ACC112 (cell line): Measurements from ENCODE around the gene CXCL1.
"Not testable (repeated sequence)": the region's sequence is repeated elsewhere in the genome, so short reads cannot be mapped to it uniquely, and the experiment has no call there.

Experiments used
- H2AFZ ChIP-seq: fragments of 200-600 bp; sonication (generic); one replicate; pipeline ENCODE4 v1.6.0; 2017; ENCODE audit warnings: antibody characterized with exemption, low read length; ENCODE audit not compliant: unreplicated experiment
- H3K27ac ChIP-seq: fragments of 200-600 bp; sonication (generic); 2 replicates; pipeline ENCODE4 v1.5.1; 2014; ENCODE audit warnings: low read depth, mild to moderate bottlenecking, antibody characterized with exemption, low read length, moderate library complexity
- H3K27me3 ChIP-seq: fragments of 200-600 bp; sonication (generic); 2 replicates; pipeline ENCODE4 v1.6.1; 2014; ENCODE audit warnings: mild to moderate bottlenecking, antibody characterized with exemption, low read length, moderate library complexity, mixed read lengths; ENCODE audit not compliant: insufficient read depth
- H3K36me3 ChIP-seq: fragments of 200-600 bp; sonication (generic); 2 replicates; pipeline ENCODE4 v1.6.1; 2016; ENCODE audit warnings: mild to moderate bottlenecking, antibody characterized with exemption, low read length, moderate library complexity, mixed read lengths; ENCODE audit not compliant: insufficient read depth
- H3K4me1 ChIP-seq: fragments of 200-600 bp; sonication (generic); one replicate; pipeline ENCODE4 v1.6.1; 2016; ENCODE audit warnings: low read length, mixed read lengths; ENCODE audit not compliant: insufficient read depth, unreplicated experiment, control insufficient read depth
- H3K4me3 ChIP-seq: fragments of 200-600 bp; sonication (generic); 2 replicates; pipeline ENCODE4 v1.5.1; 2014; ENCODE audit warnings: mild to moderate bottlenecking, low read depth, low read length
- H3K79me2 ChIP-seq: fragments of 200-600 bp; sonication (generic); one replicate; pipeline ENCODE4 v1.6.0; 2016; ENCODE audit warnings: low read length; ENCODE audit not compliant: control insufficient read depth, unreplicated experiment, insufficient read depth

The CXCL1 gene

GRCh38 chr4:73899338-73899737 is 30.1 kb downstream of the CXCL1 start:
- not testable (repeated sequence) for H3K36me3 ChIP-seq, H3K27me3 ChIP-seq, H3K4me3 ChIP-seq, H3K79me2 ChIP-seq, H3K27ac ChIP-seq, H2AFZ ChIP-seq
- H3K4me1 ChIP-seq: peaks cover 47% of the 10 kb centered on the region

- no peaks in the 10 kb centered on the region for H3K36me3 ChIP-seq
Measured at GRCh38 chr4:73901031-73901430, 31.8 kb downstream of the CXCL1 start.

GRCh38 chr4:73902038-73902637 is 32.9 kb downstream of the CXCL1 start:
- peaks cover 22% of the 10 kb centered on the region for H3K4me1 ChIP-seq
- no peaks in the 10 kb centered on the region for H3K36me3 ChIP-seq
- H3K79me2 ChIP-seq: no peaks in the 10 kb centered on the region
- H3K4me3 ChIP-seq: no peak overlapping the region
- no peak overlapping the region for H2AFZ ChIP-seq
- peak overlapping the region; percentile 55 for H3K27ac ChIP-seq
- no peaks in the 10 kb centered on the region for H3K27me3 ChIP-seq

More at GRCh38 chr4:73901031-73901430, 31.8 kb downstream of the CXCL1 start:
- no peak overlapping the region for H2AFZ ChIP-seq
- 0 out of 2 replicates have a peak overlapping the region, but pooled peaks have one; percentile 13 for H3K27ac ChIP-seq
- H3K4me1 ChIP-seq: peaks cover 30% of the 10 kb centered on the region
- H3K4me3 ChIP-seq: no peak overlapping the region
- H3K79me2 ChIP-seq: no peaks in the 10 kb centered on the region
- no peaks in the 10 kb centered on the region for H3K27me3 ChIP-seq

- Histone ChIP-seq H3K27ac (peak overlapping the region; percentile 55), H3K36me3 (no peaks in the 10 kb centered on the region), H3K4me3 (no peak overlapping the region), H3K27me3 (no peaks in the 10 kb centered on the region), H3K79me2 (no peaks in the 10 kb centered on the region), H2AFZ (no peak overlapping the region), H3K4me1 (peaks cover 18% of the 10 kb centered on the region)
Measured at GRCh38 chr4:73902817-73903547, 33.8 kb downstream of the CXCL1 start.

- H3K4me1 ChIP-seq: peaks cover 18% of the 10 kb centered on the region
- no peaks in the 10 kb centered on the region for H3K27me3 ChIP-seq
- no peaks in the 10 kb centered on the region for H3K79me2 ChIP-seq
- H3K4me3 ChIP-seq: no peak overlapping the region
- no peaks in the 10 kb centered on the region for H3K36me3 ChIP-seq
- no peak overlapping the region for H2AFZ ChIP-seq
- peak overlapping the region; percentile 33; the same call in 1 of the 2 replicates for H3K27ac ChIP-seq
Measured at GRCh38 chr4:73904491-73904890, 35.3 kb downstream of the CXCL1 start.

GRCh38 chr4:73908965-73909364 is 39.8 kb downstream of the CXCL1 start:
- Histone ChIP-seq H2AFZ (no peak overlapping the region), H3K27ac (no peak overlapping the region), H3K27me3 (no peaks in the 10 kb centered on the region), H3K79me2 (no peaks in the 10 kb centered on the region), H3K36me3 (no peaks in the 10 kb centered on the region), H3K4me3 (no peak overlapping the region), H3K4me1 (peaks cover 10% of the 10 kb centered on the region)

- Histone ChIP-seq H3K27me3 (no peaks in the 10 kb centered on the region), H3K27ac (no peak overlapping the region), H3K4me1 (peaks cover 19% of the 10 kb centered on the region), H2AFZ (no peak overlapping the region), H3K4me3 (no peak overlapping the region), H3K36me3 (no peaks in the 10 kb centered on the region), H3K79me2 (no peaks in the 10 kb centered on the region)
Measured at GRCh38 chr4:73911746-73912145, 42.6 kb downstream of the CXCL1 start.

- Histone ChIP-seq H2AFZ (no peak overlapping the region), H3K4me1 (peaks cover 22% of the 10 kb centered on the region), H3K4me3 (no peak overlapping the region), H3K36me3 (no peaks in the 10 kb centered on the region), H3K79me2 (no peaks in the 10 kb centered on the region), H3K27me3 (no peaks in the 10 kb centered on the region), H3K27ac (no peak overlapping the region)
Measured at GRCh38 chr4:73912191-73912590, 43.0 kb downstream of the CXCL1 start.

- Histone ChIP-seq H3K4me3 (no peak overlapping the region), H3K27ac (no peak overlapping the region), H3K27me3 (no peaks in the 10 kb centered on the region), H3K36me3 (no peaks in the 10 kb centered on the region), H3K79me2 (no peaks in the 10 kb centered on the region), H2AFZ (no peak overlapping the region), H3K4me1 (peaks cover 36% of the 10 kb centered on the region)
Measured at GRCh38 chr4:73914071-73914470, 44.9 kb downstream of the CXCL1 start.

- Histone ChIP-seq H3K27me3 (no peaks in the 10 kb centered on the region), H3K27ac (peak overlapping the region; percentile 67), H3K36me3 (no peaks in the 10 kb centered on the region), H3K79me2 (no peaks in the 10 kb centered on the region), H2AFZ (no peak overlapping the region), H3K4me3 (no peak overlapping the region), H3K4me1 (peaks cover 42% of the 10 kb centered on the region)
Measured at GRCh38 chr4:73916172-73916925, 47.2 kb downstream of the CXCL1 start.
